ENCODE measurements around the gene ESYT1. TPM values are rescaled to one million over a fixed set of nuclear protein-coding genes. Genes with fewer than 3 reads are reported as not detected.

The ESYT1 gene
- total RNA-seq, 1 experiment from 2014 or later = 111 TPM

- intact Hi-C loops (cut with micrococcal nuclease) = no loop called here
- peaks cover 12% of the 10 kb centered on the region for H3K4me1 Mint-ChIP-seq (ENCODE audit: insufficient read depth, unreplicated experiment)
- BruUV-seq (replicated peaks) = no TSS peak
- TF ChIP-seq CTCF (IDR thresholded peaks at IDR 0.05; ENCODE audit: unreplicated experiment) = no peak
- H3K9me3 Mint-ChIP-seq (ENCODE audit: unreplicated experiment) = no peaks in the 10 kb centered on the region
- peak overlapping the region; percentile 95 for H3K4me3 Mint-ChIP-seq (ENCODE audit: unreplicated experiment)
- peaks cover 33% of the 10 kb centered on the region for H3K36me3 Mint-ChIP-seq (ENCODE audit: insufficient read depth, unreplicated experiment)
- H3K27me3 Mint-ChIP-seq (ENCODE audit: insufficient read depth, unreplicated experiment) = no peaks in the 10 kb centered on the region
- peak; percentile 51 for DNase-seq (ENCODE audit: unreplicated experiment)
- CTCF ChIA-PET = interaction anchor here (0.6 to 3.8 kb wide), 30 partner anchors 8 to 1681 kb away, joined by 3 to 57 read pairs (median 4); partner anchors contain the start of genes ANKRD52, ESYT1, MYL6 and RNF41
- POLR2A ChIA-PET = interaction anchor here (0.6 to 6.7 kb wide), 16 partner anchors 8 to 303 kb away, joined by 3 to 249 read pairs (median 10); partner anchors contain the start of genes ANKRD52, ERBB3, ESYT1 and MYL6
- H3K27ac Mint-ChIP-seq (ENCODE audit: low read depth, unreplicated experiment) = peak overlapping the region; percentile 100
These were observed 7.8 kb upstream of the ESYT1 start for GRCh38 chr12:56120158-56120846.

GRCh38 chr12:56121204-56121870, 6.7 kb upstream of the ESYT1 start:
- Mint-ChIP-seq H3K4me3 (ENCODE audit: unreplicated experiment) (no peak overlapping the region), H3K4me1 (ENCODE audit: insufficient read depth, unreplicated experiment) (peaks cover 18% of the 10 kb centered on the region), H3K27me3 (ENCODE audit: insufficient read depth, unreplicated experiment) (no peaks in the 10 kb centered on the region), H3K27ac (ENCODE audit: low read depth, unreplicated experiment) (no peak overlapping the region), H3K9me3 (ENCODE audit: unreplicated experiment) (no peaks in the 10 kb centered on the region), H3K36me3 (ENCODE audit: insufficient read depth, unreplicated experiment) (peaks cover 32% of the 10 kb centered on the region)
- no peak for TF ChIP-seq CTCF (IDR thresholded peaks at IDR 0.05; ENCODE audit: unreplicated experiment)
- ChIA-PET CTCF (interaction anchor here (0.6 kb wide), 1 partner anchor 42 kb away, joined by 5 read pairs; no protein-coding TSS in a partner anchor), POLR2A (interaction anchor here (4.9 kb wide), 1 partner anchor 39 kb away, joined by 70 read pairs; the partner anchor contains the start of gene MYL6)
- no TSS peak for BruUV-seq (replicated peaks)
- intact Hi-C loops (cut with micrococcal nuclease) = no loop called here
- no peak for DNase-seq (ENCODE audit: unreplicated experiment)

- H3K4me1 Mint-ChIP-seq (ENCODE audit: insufficient read depth, unreplicated experiment) = peaks cover 31% of the 10 kb centered on the region
- H3K36me3 Mint-ChIP-seq (ENCODE audit: insufficient read depth, unreplicated experiment) = peaks cover 24% of the 10 kb centered on the region
- TF ChIP-seq CTCF (IDR thresholded peaks at IDR 0.05; ENCODE audit: unreplicated experiment) = no peak
- DNase-seq (ENCODE audit: unreplicated experiment) = no peak
- H3K27ac Mint-ChIP-seq (ENCODE audit: low read depth, unreplicated experiment) = no peak overlapping the region
- no peak overlapping the region for H3K4me3 Mint-ChIP-seq (ENCODE audit: unreplicated experiment)
- ChIA-PET POLR2A (interaction anchor here (4.4 kb wide), 1 partner anchor 99 kb away, joined by 29 read pairs; the partner anchor contains the start of gene RNF41), CTCF (interaction anchor here (0.5 to 2.0 kb wide), 7 partner anchors 66 to 1026 kb away, joined by 3 to 15 read pairs (median 4); partner anchors contain the start of gene SMARCC2)
- no TSS peak for BruUV-seq (replicated peaks)
- no peaks in the 10 kb centered on the region for H3K9me3 Mint-ChIP-seq (ENCODE audit: unreplicated experiment)
- no peaks in the 10 kb centered on the region for H3K27me3 Mint-ChIP-seq (ENCODE audit: insufficient read depth, unreplicated experiment)
- intact Hi-C loops (cut with micrococcal nuclease) = no loop called here
These were observed 5.4 kb upstream of the ESYT1 start for GRCh38 chr12:56122637-56123036.

GRCh38 chr12:56124133-56124532, 3.9 kb upstream of the ESYT1 start:
- peaks cover 14% of the 10 kb centered on the region for H3K36me3 Mint-ChIP-seq (ENCODE audit: insufficient read depth, unreplicated experiment)
- intact Hi-C loops (cut with micrococcal nuclease) = no loop called here
- peaks cover 26% of the 10 kb centered on the region for H3K4me1 Mint-ChIP-seq (ENCODE audit: insufficient read depth, unreplicated experiment)
- DNase-seq (ENCODE audit: unreplicated experiment) = no peak
- no peaks in the 10 kb centered on the region for H3K27me3 Mint-ChIP-seq (ENCODE audit: insufficient read depth, unreplicated experiment)
- no peak for TF ChIP-seq CTCF (IDR thresholded peaks at IDR 0.05; ENCODE audit: unreplicated experiment)
- no peaks in the 10 kb centered on the region for H3K9me3 Mint-ChIP-seq (ENCODE audit: unreplicated experiment)
- CTCF ChIA-PET = interaction anchor here (0.6 to 3.7 kb wide), 13 partner anchors 7 to 386 kb away, joined by 3 to 15 read pairs (median 5); partner anchors contain the start of genes ANKRD52, ERBB3, MYL6 and MYL6B
- BruUV-seq (replicated peaks) = no TSS peak
- H3K27ac Mint-ChIP-seq (ENCODE audit: low read depth, unreplicated experiment) = no peak overlapping the region
- no peak overlapping the region for H3K4me3 Mint-ChIP-seq (ENCODE audit: unreplicated experiment)
- POLR2A ChIA-PET = interaction anchor here (0.9 to 4.4 kb wide), 7 partner anchors 20 to 175 kb away, joined by 3 to 29 read pairs (median 4); partner anchors contain the start of genes MYL6, PA2G4, RNF41 and SMARCC2

Data from MCF 10A (cell line).